HG03520 (cell line): Measurements from ENCODE around the gene CPT1B.
"Not testable (repeated sequence)": the region's sequence is repeated elsewhere in the genome, so short reads cannot be mapped to it uniquely, and the experiment has no call there.

Source experiments
- ATAC-seq: cut with Tn5 transposase; IDR thresholded peaks from one replicate; pipeline ENCODE4 v1.9.1; 2021; ENCODE audit warnings: mild to moderate bottlenecking, moderate library complexity; ENCODE audit not compliant: unreplicated experiment

The CPT1B gene

DNA sequence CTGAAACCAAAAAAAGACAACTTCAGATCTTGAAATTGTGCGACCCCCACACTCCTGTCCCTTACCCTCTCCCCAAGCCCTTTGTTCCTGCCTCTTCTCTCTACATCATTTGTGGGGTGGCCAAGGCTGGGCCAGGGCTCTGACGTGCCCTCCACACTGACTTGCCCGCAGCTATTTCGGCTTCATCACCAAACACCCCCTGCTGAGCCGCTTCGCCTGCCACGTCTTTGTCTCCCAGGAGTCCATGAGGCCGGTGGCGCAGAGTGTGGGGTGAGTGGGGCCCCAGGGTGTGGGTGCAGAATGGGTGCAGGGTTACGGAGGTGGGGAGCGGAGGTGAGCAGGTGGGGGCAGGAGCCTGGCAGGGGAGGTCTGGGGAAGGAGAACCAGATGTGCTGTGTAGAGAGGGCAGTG lies 31.8 kb upstream of the CPT1B start:
- ATAC-seq = no peak

- no peak for ATAC-seq
These were observed 31.4 kb upstream of the CPT1B start for GRCh38 chr22:50609599-50609998.

GRCh38 chr22:50608996-50609395 lies 30.8 kb upstream of the CPT1B start:
- ATAC-seq = no peak

GRCh38 chr22:50608058-50608840 lies 30.0 kb upstream of the CPT1B start:
- not testable (repeated sequence) for ATAC-seq

- no peak for ATAC-seq
These were observed 29.4 kb upstream of the CPT1B start for GRCh38 chr22:50607659-50608020.

DNA sequence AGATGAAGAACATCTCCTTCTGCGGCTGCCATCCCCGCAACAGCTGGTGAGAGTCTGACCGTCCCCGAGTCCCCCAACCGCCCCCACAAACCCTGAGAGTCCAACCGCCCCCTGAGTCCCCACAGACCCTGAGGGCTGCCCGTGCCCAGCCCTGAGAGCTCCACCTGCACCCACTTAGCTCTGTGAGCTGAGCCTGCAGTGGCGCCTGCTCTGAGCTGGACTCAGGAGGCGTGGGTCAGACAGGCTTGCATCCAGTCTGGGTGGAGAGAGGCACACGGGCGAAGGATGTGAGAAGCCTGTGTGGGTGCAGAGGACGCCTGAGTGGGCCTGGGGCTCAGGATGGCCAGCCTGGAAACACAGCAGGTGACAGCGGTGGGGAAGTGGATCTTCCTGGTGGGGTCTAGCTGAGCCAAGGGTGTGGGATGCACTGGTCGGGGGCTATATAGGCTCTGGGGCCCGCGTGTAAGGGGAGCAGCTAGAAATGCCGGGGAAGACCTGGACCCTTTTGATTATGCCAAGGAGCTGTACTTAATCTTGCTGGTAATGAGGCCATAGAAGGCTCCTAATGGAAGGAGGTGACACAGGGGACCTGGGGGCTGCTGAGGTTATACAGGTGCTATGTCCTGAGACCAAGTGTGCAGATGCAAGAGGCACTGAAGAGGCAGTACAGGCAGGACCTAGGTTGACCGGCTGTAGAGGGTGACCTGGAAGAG lies 28.9 kb upstream of the CPT1B start:
- ATAC-seq = no peak

GRCh38 chr22:50606165-50606945 lies 28.1 kb upstream of the CPT1B start:
- ATAC-seq = no peak

GRCh38 chr22:50605613-50606074 lies 27.4 kb upstream of the CPT1B start:
- no peak for ATAC-seq

DNA sequence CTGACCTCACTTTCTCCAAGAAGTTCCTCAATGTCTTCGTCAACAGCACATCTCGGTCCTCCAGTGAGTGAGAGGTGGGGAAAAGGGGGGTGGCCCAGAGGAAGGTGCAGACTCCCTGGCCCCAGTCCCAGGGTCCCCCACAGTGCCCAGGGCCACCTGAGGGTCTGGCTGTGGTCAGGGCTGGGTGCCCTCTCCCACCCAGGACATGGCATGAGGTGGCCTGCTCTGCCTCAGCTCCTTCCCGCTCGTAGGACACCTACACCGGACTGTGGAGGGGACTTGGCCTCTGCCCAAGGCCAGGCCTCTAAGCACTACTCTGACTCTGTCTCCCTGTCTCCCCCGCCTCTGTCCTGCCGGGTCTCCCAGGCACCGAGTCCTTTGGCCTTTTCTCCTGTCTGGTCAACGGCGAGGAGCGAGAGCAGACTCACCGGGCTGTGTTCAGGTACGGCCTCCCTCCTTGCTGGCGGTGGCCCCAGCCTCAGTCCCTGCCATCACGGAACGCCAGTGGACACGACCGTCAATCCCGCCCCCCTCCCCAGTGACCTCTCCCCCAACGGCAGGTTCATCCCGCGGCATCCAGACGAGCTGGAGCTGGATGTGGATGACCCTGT lies 26.9 kb upstream of the CPT1B start:
- ATAC-seq = no peak

GRCh38 chr22:50604256-50605001 lies 26.2 kb upstream of the CPT1B start:
- ATAC-seq = no peak

DNA sequence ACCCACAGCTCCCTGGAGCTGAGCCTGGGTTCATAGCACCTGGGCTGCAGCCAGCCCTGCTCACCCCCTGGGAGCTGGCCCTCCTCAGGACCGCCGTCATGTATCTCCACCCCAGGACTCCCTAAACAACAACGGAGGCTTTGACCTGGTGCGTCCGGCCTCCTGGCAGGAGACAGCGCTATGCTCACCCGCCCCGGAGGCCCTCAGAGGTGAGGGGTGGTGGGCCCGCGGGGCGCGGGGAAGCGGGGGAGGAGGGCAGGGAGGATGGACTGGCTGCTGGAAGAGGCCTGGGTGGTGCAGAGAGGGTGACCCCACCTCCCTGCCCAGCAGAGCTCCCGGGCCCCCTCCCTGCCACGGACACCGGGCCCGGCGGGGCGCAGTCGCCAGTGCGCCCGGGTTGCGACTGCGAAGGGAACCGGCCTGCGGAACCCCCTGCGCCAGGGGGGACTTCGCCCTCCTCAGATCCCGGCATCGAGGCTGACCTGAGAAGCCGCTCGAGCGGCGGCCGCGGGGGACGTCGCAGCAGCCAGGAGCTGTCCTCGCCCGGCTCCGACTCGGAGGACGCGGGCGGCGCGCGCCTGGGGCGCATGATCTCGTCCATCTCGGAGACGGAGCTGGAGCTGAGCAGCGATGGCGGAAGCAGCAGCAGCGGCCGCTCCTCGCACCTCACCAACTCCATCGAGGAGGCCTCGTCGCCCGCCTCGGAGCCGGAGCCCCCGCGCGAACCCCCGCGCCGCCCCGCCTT lies 25.5 kb upstream of the CPT1B start:
- no peak for ATAC-seq

- no peak for ATAC-seq
These were observed 24.1 kb upstream of the CPT1B start for GRCh38 chr22:50602338-50602700.

DNA sequence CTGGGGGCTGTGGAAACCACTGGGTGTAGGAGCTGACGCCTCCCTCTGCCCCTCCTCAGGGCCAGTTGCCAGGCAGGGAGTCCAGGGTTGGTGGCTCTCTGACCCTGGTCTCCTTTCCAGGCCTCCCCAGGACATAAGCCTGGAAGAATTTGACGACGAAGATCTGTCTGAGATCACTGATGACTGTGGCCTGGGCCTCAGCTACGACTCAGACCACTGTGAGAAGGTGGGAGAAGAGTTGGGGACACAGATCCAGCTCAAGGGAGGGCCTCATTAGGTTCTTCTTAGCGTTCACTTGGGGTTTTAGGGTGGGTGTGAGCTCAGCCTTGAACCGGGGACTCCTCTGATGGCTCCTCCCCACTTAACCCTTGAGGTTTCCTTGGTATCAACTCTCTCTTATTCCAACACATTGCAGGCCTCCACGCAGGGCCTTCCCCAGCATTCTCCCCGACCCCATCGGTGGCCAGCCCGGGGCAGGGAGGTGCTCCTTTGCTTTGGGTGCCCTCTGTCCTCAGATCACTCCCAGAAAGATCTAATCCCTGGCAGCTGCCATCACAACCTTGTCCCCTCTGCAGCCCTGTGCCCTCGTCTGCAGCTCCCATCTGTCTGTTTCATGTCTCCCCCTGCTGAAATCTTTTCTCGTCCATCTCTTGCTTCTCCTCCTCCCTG lies 23.6 kb upstream of the CPT1B start:
- ATAC-seq = no peak

- ATAC-seq = no peak
These were observed 22.9 kb upstream of the CPT1B start for GRCh38 chr22:50600967-50601668.

DNA sequence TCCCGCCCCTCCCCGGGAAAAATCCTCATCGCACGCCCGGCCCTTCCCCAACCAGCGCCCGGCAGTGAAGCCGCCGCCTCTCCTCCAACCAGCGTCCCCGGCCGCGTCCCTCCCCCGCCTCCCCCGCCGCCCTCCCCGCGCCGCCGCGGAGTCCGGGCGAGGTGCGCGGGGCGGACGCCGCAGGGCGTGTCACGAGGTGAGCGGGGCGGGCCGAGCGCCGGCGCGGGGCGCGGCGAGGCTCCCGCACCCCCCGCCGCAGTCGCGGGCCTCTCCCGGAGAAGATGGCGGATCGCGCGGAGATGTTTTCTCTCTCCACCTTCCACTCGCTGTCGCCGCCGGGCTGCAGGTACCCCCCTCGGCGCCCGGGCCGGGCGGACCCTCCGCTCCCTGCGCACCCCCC lies 22.3 kb upstream of the CPT1B start, which contains the start of gene MAPK8IP2:
Gene MAPK8IP2, plus strand, starts transcription at position 256 of the 400 bp plus-strand sequence. Its CDS starts 26 bp downstream, at position 282.
- ATAC-seq = no peak

- ATAC-seq = no peak
These were observed 21.7 kb upstream of the CPT1B start for GRCh38 chr22:50599816-50600455.

- no peak for ATAC-seq
These were observed 18.9 kb upstream of the CPT1B start for GRCh38 chr22:50597097-50597496.

GRCh38 chr22:50595189-50595588 lies 17.0 kb upstream of the CPT1B start:
- no peak for ATAC-seq
